Tibial artery (tissue), 4 donors: ENCODE data around the gene DPM3.

Experiments used
- DNase-seq, 2 donors: peaks; one replicate each; pipeline ENCODE4 v3.0.0-alpha.2; 2019
- H3K27ac ChIP-seq, 2 donors: fragments of 200-600 bp; sonication (generic) in 1 of 2; 1 replicate in 1 of 2; 2 replicates in 1 of 2; pipeline ENCODE4 v1.5.1; 2018 to 2019; ENCODE audit warnings: mild to moderate bottlenecking in 1 of 2
- H3K27me3 ChIP-seq, 2 donors: fragments of 200-600 bp; sonication (generic) in 1 of 2; one replicate each; pipeline versions ENCODE4 v1.5.1 to v1.6.0; 2016 to 2019
- H3K36me3 ChIP-seq, 3 donors: fragments of 200-600 bp; sonication (generic) in 2 of 3; one replicate each; pipeline ENCODE4 v1.5.1; 2016 to 2019; ENCODE audit warnings: mild to moderate bottlenecking in 2 of 3
- H3K4me1 ChIP-seq, 4 donors: fragments of 200-600 bp; sonication (generic) in 2 of 4; 1 replicate in 3 of 4; 2 replicates in 1 of 4; pipeline ENCODE4 v1.5.1; 2016 to 2019
- H3K4me3 ChIP-seq, 2 donors: fragments of 200-600 bp; sonication (generic) in 1 of 2; 1 replicate in 1 of 2; 2 replicates in 1 of 2; pipeline ENCODE4 v1.5.1; 2018 to 2019; ENCODE audit warnings: mild to moderate bottlenecking in 2 of 2
- H3K9me3 ChIP-seq, 3 donors: fragments of 200-600 bp; sonication (generic) in 1 of 3; one replicate each; pipeline ENCODE4 v1.5.1; 2016 to 2019
- intact Hi-C: fragments of 100-400 bp; cut with DNase I; formaldehyde crosslinking; loops from one replicate; pipeline ENCODE4 v1.15.0; 2023; ENCODE audit warnings: low total_unique reads
- TF ChIP-seq, protein P1 (sequence below), 2 experiments: fragments of 200-600 bp in 1 of 2; fragments of 450-650 bp in 1 of 2; IDR thresholded peaks; one replicate each; pipeline ENCODE4 v1.5.1; 2017 to 2019; ENCODE audit warnings: antibody characterized with exemption in 2 of 2, mild to moderate bottlenecking in 1 of 2, moderate library complexity in 1 of 2

DPM3 gene

DNA sequence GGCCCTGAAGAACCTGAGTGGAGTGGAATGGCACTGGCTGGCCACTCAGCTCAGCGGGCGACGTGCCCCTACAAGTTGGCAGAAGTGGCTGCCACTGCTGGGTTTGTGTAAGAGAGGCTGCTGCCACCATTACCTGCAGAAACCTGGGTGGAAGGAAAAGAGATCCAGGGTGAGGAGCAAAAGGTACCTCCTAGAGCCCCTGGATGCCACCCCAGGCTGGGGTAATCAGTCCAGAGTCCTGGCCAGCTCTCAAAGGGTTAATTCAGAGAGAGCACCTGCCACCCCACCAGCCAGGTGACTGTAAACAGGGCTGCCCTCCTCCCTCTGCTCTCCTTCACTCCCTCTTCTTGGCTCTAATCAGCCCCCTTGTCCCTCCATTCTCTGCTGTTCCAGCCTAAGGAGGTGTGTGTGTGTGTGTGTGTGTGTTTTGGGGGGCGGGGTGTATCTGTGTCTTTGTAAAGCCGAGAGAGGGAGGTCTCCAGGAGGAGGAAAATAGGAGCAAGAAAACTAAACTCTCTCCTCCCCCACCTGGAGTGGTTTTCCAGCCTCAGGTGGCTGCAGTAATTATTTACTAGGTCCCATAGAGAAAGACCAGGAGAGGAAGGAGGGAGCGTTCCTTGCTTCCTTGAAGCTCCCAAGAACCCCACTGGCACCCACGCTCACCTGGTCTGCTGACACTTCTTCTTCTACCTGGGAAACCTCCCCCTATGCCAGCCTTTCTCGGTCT is 45.9 kb upstream of the DPM3 start:
- TF ChIP-seq, protein P1, sequence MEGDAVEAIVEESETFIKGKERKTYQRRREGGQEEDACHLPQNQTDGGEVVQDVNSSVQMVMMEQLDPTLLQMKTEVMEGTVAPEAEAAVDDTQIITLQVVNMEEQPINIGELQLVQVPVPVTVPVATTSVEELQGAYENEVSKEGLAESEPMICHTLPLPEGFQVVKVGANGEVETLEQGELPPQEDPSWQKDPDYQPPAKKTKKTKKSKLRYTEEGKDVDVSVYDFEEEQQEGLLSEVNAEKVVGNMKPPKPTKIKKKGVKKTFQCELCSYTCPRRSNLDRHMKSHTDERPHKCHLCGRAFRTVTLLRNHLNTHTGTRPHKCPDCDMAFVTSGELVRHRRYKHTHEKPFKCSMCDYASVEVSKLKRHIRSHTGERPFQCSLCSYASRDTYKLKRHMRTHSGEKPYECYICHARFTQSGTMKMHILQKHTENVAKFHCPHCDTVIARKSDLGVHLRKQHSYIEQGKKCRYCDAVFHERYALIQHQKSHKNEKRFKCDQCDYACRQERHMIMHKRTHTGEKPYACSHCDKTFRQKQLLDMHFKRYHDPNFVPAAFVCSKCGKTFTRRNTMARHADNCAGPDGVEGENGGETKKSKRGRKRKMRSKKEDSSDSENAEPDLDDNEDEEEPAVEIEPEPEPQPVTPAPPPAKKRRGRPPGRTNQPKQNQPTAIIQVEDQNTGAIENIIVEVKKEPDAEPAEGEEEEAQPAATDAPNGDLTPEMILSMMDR (IDR thresholded peaks at IDR 0.05) = no peak
- Histone ChIP-seq H3K4me1 (peaks cover 0 to 21% (median 0%) of the 10 kb centered on the region in 4 donors), H3K27me3 (no peaks in the 10 kb centered on the region), H3K9me3 (no peaks in the 10 kb centered on the region), H3K36me3 (no peaks in the 10 kb centered on the region), H3K4me3 (no peak overlapping the region), H3K27ac (no peak overlapping the region)
- intact Hi-C loops = no loop called here
- no peak for DNase-seq

DNA sequence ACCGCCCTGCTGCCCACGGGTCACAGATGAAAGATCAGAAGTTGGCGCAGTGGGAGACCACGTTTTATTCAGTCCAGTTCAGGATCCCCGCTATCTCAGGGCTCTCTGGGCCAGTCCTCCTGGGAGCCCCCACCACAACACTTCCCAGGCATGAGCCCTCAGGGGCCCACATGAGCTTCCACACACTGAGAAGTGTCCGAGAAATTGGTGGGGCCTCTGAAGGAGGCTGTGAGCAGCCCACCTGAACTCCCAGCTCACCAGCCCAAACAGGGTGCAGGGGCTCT is 45.4 kb upstream of the DPM3 start:
- TF ChIP-seq, protein P1 (IDR thresholded peaks at IDR 0.05) = no peak
- Histone ChIP-seq H3K4me3 (no peak overlapping the region), H3K4me1 (peaks cover 0 to 21% (median 0%) of the 10 kb centered on the region in 4 donors), H3K36me3 (no peaks in the 10 kb centered on the region), H3K27ac (no peak overlapping the region), H3K27me3 (no peaks in the 10 kb centered on the region), H3K9me3 (no peaks in the 10 kb centered on the region)
- DNase-seq = no peak
- intact Hi-C loops = no loop called here

GRCh38 chr1:155184835-155185782 is 44.8 kb upstream of the DPM3 start:
- no peaks in the 10 kb centered on the region for H3K27me3 ChIP-seq
- DNase-seq = no peak
- intact Hi-C loops = no loop called here
- no peaks in the 10 kb centered on the region for H3K36me3 ChIP-seq
- no peak overlapping the region for H3K4me3 ChIP-seq
- TF ChIP-seq, protein P1 (IDR thresholded peaks at IDR 0.05) = no peak
- H3K4me1 ChIP-seq = peaks cover 0 to 21% (median 0%) of the 10 kb centered on the region in 4 donors
- H3K9me3 ChIP-seq = no peaks in the 10 kb centered on the region
- H3K27ac ChIP-seq = no peak overlapping the region

GRCh38 chr1:155184351-155184811 is 44.0 kb upstream of the DPM3 start:
- TF ChIP-seq, protein P1 (IDR thresholded peaks at IDR 0.05) = no peak
- H3K36me3 ChIP-seq = no peaks in the 10 kb centered on the region
- intact Hi-C loops = no loop called here
- no peak overlapping the region for H3K4me3 ChIP-seq
- no peak for DNase-seq
- peaks cover 0 to 21% (median 0%) of the 10 kb centered on the region in 4 donors for H3K4me1 ChIP-seq
- no peaks in the 10 kb centered on the region for H3K27me3 ChIP-seq
- H3K27ac ChIP-seq = no peak overlapping the region
- H3K9me3 ChIP-seq = no peaks in the 10 kb centered on the region

DNA sequence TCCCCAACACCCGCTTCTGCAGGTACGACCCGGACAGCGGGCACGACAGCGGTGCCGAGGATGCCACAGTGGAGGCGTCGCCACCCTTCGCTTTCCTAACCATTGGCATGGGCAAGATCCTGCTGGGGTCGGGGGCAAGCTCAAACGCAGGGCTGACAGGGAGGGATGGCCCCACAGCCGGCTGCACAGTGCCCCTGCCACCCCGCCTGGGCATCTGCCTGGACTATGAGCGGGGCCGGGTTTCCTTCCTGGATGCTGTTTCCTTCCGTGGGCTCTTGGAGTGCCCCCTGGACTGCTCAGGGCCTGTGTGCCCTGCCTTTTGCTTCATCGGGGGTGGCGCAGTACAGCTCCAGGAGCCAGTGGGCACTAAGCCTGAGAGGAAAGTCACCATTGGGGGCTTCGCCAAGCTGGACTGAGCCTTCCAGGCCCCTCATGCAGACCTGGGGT is 43.5 kb upstream of the DPM3 start:
- Histone ChIP-seq H3K4me3 (no peak overlapping the region), H3K27ac (no peak overlapping the region), H3K4me1 (peaks cover 0 to 22% (median 0%) of the 10 kb centered on the region in 4 donors), H3K36me3 (no peaks in the 10 kb centered on the region), H3K27me3 (no peaks in the 10 kb centered on the region), H3K9me3 (no peaks in the 10 kb centered on the region)
- TF ChIP-seq, protein P1 (IDR thresholded peaks at IDR 0.05) = no peak
- intact Hi-C loops = no loop called here
- no peak for DNase-seq
